ENCODE measurements around the gene SSC5D.
A peak's percentile ranks its signal among the peaks of the same experiment; 100 is the strongest.

- TF ChIP-seq POLR2AphosphoS5 (IDR thresholded peaks at IDR 0.05; ENCODE audit: low read depth, low read length) (peak; percentile 63), CTCF (IDR thresholded peaks at IDR 0.05 in 2 of 3, conservative IDR thresholded peaks at IDR 0.05 in 1 of 3; ENCODE audit: borderline replicate concordance in 1 of 3, insufficient read depth in 1 of 3, low read depth in 2 of 3, low read length in 2 of 3) (no peak), ATF3 (IDR thresholded peaks at IDR 0.05) (no peak), YY1 (IDR thresholded peaks at IDR 0.05; ENCODE audit: extremely low read depth, insufficient replicate concordance, low read depth, low read length) (no peak), RAD21 (IDR thresholded peaks at IDR 0.05; ENCODE audit: low read depth) (no peak), EZH2phosphoT487 (IDR thresholded peaks at IDR 0.05; ENCODE audit: borderline replicate concordance) (no peak), EZH2 (IDR thresholded peaks at IDR 0.05) (no peak), JUND (IDR thresholded peaks at IDR 0.05) (no peak), POLR2A (IDR thresholded peaks at IDR 0.05; ENCODE audit: borderline replicate concordance, extremely low read depth, insufficient read depth, insufficient read length) (no peak), EGR1 (IDR thresholded peaks at IDR 0.05; ENCODE audit: low read depth) (no peak), CBX3 (IDR thresholded peaks at IDR 0.05; ENCODE audit: low read depth) (no peak), FOSL1 (IDR thresholded peaks at IDR 0.05; ENCODE audit: low read depth) (no peak), MAX (IDR thresholded peaks at IDR 0.05) (no peak), ELF1 (IDR thresholded peaks at IDR 0.05; ENCODE audit: borderline replicate concordance, low read depth) (no peak)
Measured at GRCh38 chr19:55484593-55485438, 3.4 kb upstream of the SSC5D start, which contains the start of gene NAT14.
